Measurements from ENCODE around the gene AADACL3.

The AADACL3 gene

GRCh38 chr1:12775443-12775842 lies 59.5 kb downstream of the AADACL3 start:
- TF ChIP-seq CTCF (IDR thresholded peaks at IDR 0.05; ENCODE audit: extremely low read depth, missing control alignments): no peak

GRCh38 chr1:12776801-12777557 lies 61.1 kb downstream of the AADACL3 start:
- DNase-seq (ENCODE audit: low spot score): no peak
- no peak for TF ChIP-seq CTCF (IDR thresholded peaks at IDR 0.05; ENCODE audit: extremely low read depth, missing control alignments)

More at GRCh38 chr1:12775443-12775842, 59.5 kb downstream of the AADACL3 start:
- no peak for DNase-seq (ENCODE audit: low spot score)

All from GM20000 (cell line).